Keratinocyte (primary cell): Measurements from ENCODE around the gene SCYGR3. TPM values are rescaled to one million over a fixed set of nuclear protein-coding genes. Genes with fewer than 3 reads are reported as not detected.

ENCODE experiments used
- DNase-seq: peaks from one replicate; pipeline ENCODE4 v3.0.0-alpha.2; 2011; ENCODE audit warnings: low read depth, missing footprints, low spot score
- FAIRE-seq: peaks from 2 replicates; lab custom pipeline; 2011; peaks lifted over from hg19 to GRCh38; lab: Jason Lieb, UNC
- H2AFZ ChIP-seq: 2 replicates; pipeline ENCODE4 v1.6.0; 2012; ENCODE audit warnings: low read length, control low read depth, inconsistent platforms; ENCODE audit not compliant: control insufficient read depth
- H3K27ac ChIP-seq: 2 replicates; pipeline ENCODE4 v1.5.1; 2011; ENCODE audit warnings: low read length; ENCODE audit not compliant: control insufficient read depth, insufficient read depth
- H3K27me3 ChIP-seq: 3 replicates; pipeline ENCODE4 v1.6.0; 2011; ENCODE audit warnings: low read length; ENCODE audit not compliant: control insufficient read depth, insufficient read depth; ENCODE audit errors: extremely low read depth
- H3K36me3 ChIP-seq, 2 experiments: 2 replicates in 1 of 2; 3 replicates in 1 of 2; pipeline ENCODE4 v1.5.1; 2011; ENCODE audit warnings: low read length in 2 of 2, mild to moderate bottlenecking in 1 of 2; ENCODE audit not compliant: control insufficient read depth in 2 of 2, insufficient read depth in 2 of 2; ENCODE audit errors: extremely low read depth in 1 of 2
- H3K4me1 ChIP-seq: 3 replicates; pipeline ENCODE4 v1.5.1; 2011; ENCODE audit warnings: low read length; ENCODE audit not compliant: control insufficient read depth, insufficient read depth; ENCODE audit errors: extremely low read depth
- H3K4me2 ChIP-seq: 3 replicates; pipeline ENCODE4 v1.6.0; 2011; ENCODE audit warnings: low read depth, low read length; ENCODE audit not compliant: control insufficient read depth, insufficient read depth; ENCODE audit errors: extremely low read depth
- H3K4me3 ChIP-seq, 3 experiments: fragments of 200-600 bp in 1 of 3; sonication (generic) in 1 of 3; 2 replicates in 2 of 3; 3 replicates in 1 of 3; pipeline ENCODE4 v1.5.1; 2011 to 2016; ENCODE audit warnings: low read length in 3 of 3, mild to moderate bottlenecking in 3 of 3, control low read depth in 2 of 3, inconsistent platforms in 1 of 3, low read depth in 1 of 3, mixed read lengths in 1 of 3, mixed run types in 1 of 3, moderate library complexity in 1 of 3; ENCODE audit not compliant: control insufficient read depth in 2 of 3, insufficient read depth in 2 of 3; ENCODE audit errors: extremely low read depth in 1 of 3
- H3K79me2 ChIP-seq: 2 replicates; pipeline ENCODE4 v1.6.0; 2012; ENCODE audit warnings: low read length; ENCODE audit not compliant: control insufficient read depth, insufficient read depth
- H3K9ac ChIP-seq: 3 replicates; pipeline ENCODE4 v1.6.0; 2011; ENCODE audit warnings: low read length; ENCODE audit not compliant: control insufficient read depth, insufficient read depth; ENCODE audit errors: extremely low read depth
- H3K9me1 ChIP-seq: 3 replicates; pipeline ENCODE4 v1.6.0; 2011; ENCODE audit warnings: low read length; ENCODE audit not compliant: control insufficient read depth, insufficient read depth; ENCODE audit errors: extremely low read depth
- H3K9me3 ChIP-seq: 2 replicates; pipeline ENCODE4 v1.5.1; 2012; ENCODE audit warnings: low read depth, low read length; ENCODE audit not compliant: control insufficient read depth
- H4K20me1 ChIP-seq: 3 replicates; pipeline ENCODE4 v1.6.0; 2011; ENCODE audit warnings: low read length; ENCODE audit not compliant: control insufficient read depth, insufficient read depth; ENCODE audit errors: extremely low read depth
- EZH2 ChIP-seq: IDR thresholded peaks from one replicate; pipeline ENCODE4 v1.6.1; 2012; ENCODE audit warnings: inconsistent platforms, mild to moderate bottlenecking, low read length, moderate library complexity
- dilution Hi-C: fragments of 300-500 bp; cut with MboI; formaldehyde crosslinking; loops from one replicate; pipeline ENCODE4 v1.7.0; 2020; ENCODE audit warnings: low sequenced_read_pairs; ENCODE audit not compliant: extremely low pct_ligation_motif_present
- polyA minus RNA-seq, 3 experiments: library from RNA; depleted of rRNA, polyadenylated mRNA; stranded (reverse); fragments of >200 nt; gene quantifications; 1 replicate in 1 of 3; 2 replicates in 1 of 3; 3 replicates in 1 of 3; pipeline ENCODE4 v1.2.3, GENCODE V29; 2011
- polyA plus RNA-seq, 5 experiments: library from polyadenylated mRNA; depleted of rRNA in 3 of 5; stranded (reverse) in 3 of 5; stranded (forward) in 1 of 5; unstranded in 1 of 5; fragments of >200 nt; gene quantifications; 1 replicate in 1 of 5; 2 replicates in 3 of 5; 3 replicates in 1 of 5; pipeline versions ENCODE4 v1.2.1 to v1.2.3, GENCODE V29; 2011 to 2012; ENCODE audit warnings: missing spikeins in 2 of 5, low read depth in 1 of 5, low replicate concordance in 1 of 5
- TF ChIP-seq, protein P1 (sequence below), 3 experiments: IDR thresholded peaks in 1 of 3; conservative IDR thresholded peaks in 1 of 3; optimal IDR thresholded peaks in 1 of 3; 2 replicates in 2 of 3; 3 replicates in 1 of 3; pipeline versions ENCODE3 to v1.5.1; 2011; ENCODE audit warnings: low read length in 3 of 3, mild to moderate bottlenecking in 3 of 3, moderate library complexity in 2 of 3, control low read depth in 1 of 3, inconsistent platforms in 1 of 3; ENCODE audit not compliant: insufficient read depth in 2 of 3; ENCODE audit errors: extremely low read depth in 1 of 3

SCYGR3 gene
- polyA plus RNA-seq = not detected in 3 replicates
- not detected for polyA plus RNA-seq (2011; ENCODE audit: low read depth)
- polyA plus RNA-seq (2011; cell fraction: cytosol; rRNA removed) = not detected in 2 replicates
- polyA plus RNA-seq (2011; cell fraction: nucleus; rRNA removed) = not detected in 2 replicates
- polyA plus RNA-seq (2012; ENCODE audit: low replicate concordance) = not detected in 2 replicates
- not detected in 3 replicates for polyA minus RNA-seq
- not detected for polyA minus RNA-seq (2011; cell fraction: cytosol; rRNA and poly(A)+ RNA removed)
- not detected in 2 replicates for polyA minus RNA-seq (2011; cell fraction: nucleus; rRNA and poly(A)+ RNA removed)

- Histone ChIP-seq H4K20me1 (no peaks in the 10 kb centered on the region), H3K36me3 (no peaks in the 10 kb centered on the region), H3K27ac (no peak within 1 kb of the TSS), H3K4me2 (no peak within 1 kb of the TSS), H2AFZ (no peak within 1 kb of the TSS), H3K27me3 (no peaks in the 10 kb centered on the region), H3K79me2 (no peaks in the 10 kb centered on the region), H3K9me1 (no peaks in the 10 kb centered on the region), H3K4me1 (no peaks in the 10 kb centered on the region), H3K9me3 (no peaks in the 10 kb centered on the region), H3K9ac (no peak within 1 kb of the TSS), H3K4me3 (no peak within 1 kb of the TSS)
- TF ChIP-seq, protein P1, sequence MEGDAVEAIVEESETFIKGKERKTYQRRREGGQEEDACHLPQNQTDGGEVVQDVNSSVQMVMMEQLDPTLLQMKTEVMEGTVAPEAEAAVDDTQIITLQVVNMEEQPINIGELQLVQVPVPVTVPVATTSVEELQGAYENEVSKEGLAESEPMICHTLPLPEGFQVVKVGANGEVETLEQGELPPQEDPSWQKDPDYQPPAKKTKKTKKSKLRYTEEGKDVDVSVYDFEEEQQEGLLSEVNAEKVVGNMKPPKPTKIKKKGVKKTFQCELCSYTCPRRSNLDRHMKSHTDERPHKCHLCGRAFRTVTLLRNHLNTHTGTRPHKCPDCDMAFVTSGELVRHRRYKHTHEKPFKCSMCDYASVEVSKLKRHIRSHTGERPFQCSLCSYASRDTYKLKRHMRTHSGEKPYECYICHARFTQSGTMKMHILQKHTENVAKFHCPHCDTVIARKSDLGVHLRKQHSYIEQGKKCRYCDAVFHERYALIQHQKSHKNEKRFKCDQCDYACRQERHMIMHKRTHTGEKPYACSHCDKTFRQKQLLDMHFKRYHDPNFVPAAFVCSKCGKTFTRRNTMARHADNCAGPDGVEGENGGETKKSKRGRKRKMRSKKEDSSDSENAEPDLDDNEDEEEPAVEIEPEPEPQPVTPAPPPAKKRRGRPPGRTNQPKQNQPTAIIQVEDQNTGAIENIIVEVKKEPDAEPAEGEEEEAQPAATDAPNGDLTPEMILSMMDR (optimal IDR thresholded peaks at IDR 0.05 in 1 of 3, IDR thresholded peaks at IDR 0.05 in 1 of 3, conservative IDR thresholded peaks at IDR 0.05 in 1 of 3; ENCODE audit: extremely low read depth in 1 of 3, insufficient read depth in 2 of 3, low read length in 3 of 3) = no peak
- no peak for TF ChIP-seq EZH2
- dilution Hi-C loops = no loop called here
- FAIRE-seq = no peak
- no peak for DNase-seq
Observed at GRCh38 chr2:227614740-227615139, at the start of gene SCYGR3. Gene SCYGR3 (minus strand): TSS chr2:227614840. CDS start chr2:227614840, 0 bp downstream.

GRCh38 chr2:227661827-227662226 is 47.2 kb upstream of the SCYGR3 start:
- no peaks in the 10 kb centered on the region for H3K9me1 ChIP-seq
- dilution Hi-C loops = no loop called here
- H3K9ac ChIP-seq = no peak overlapping the region
- H4K20me1 ChIP-seq = no peaks in the 10 kb centered on the region
- no peaks in the 10 kb centered on the region for H3K27me3 ChIP-seq
- H3K27ac ChIP-seq = no peak overlapping the region
- FAIRE-seq (no peak), DNase-seq (no peak)
- H3K4me2 ChIP-seq = no peak overlapping the region
- no peaks in the 10 kb centered on the region for H3K4me1 ChIP-seq
- TF ChIP-seq, protein P1 (optimal IDR thresholded peaks at IDR 0.05 in 1 of 3, IDR thresholded peaks at IDR 0.05 in 1 of 3, conservative IDR thresholded peaks at IDR 0.05 in 1 of 3; ENCODE audit: extremely low read depth in 1 of 3, insufficient read depth in 2 of 3, low read length in 3 of 3) = no peak
- no peak for TF ChIP-seq EZH2
- H3K9me3 ChIP-seq = no peaks in the 10 kb centered on the region
- H2AFZ ChIP-seq = no peak overlapping the region
- H3K36me3 ChIP-seq = no peaks in the 10 kb centered on the region
- H3K79me2 ChIP-seq = no peaks in the 10 kb centered on the region
- no peak overlapping the region for H3K4me3 ChIP-seq
